ENCODE measurements around the gene TAS1R3. TPM values are rescaled to one million over a fixed set of nuclear protein-coding genes. Genes with fewer than 3 reads are reported as not detected.

TAS1R3 gene
- total RNA-seq, 1 experiment from 2014 or later = 0.07 TPM

DNA sequence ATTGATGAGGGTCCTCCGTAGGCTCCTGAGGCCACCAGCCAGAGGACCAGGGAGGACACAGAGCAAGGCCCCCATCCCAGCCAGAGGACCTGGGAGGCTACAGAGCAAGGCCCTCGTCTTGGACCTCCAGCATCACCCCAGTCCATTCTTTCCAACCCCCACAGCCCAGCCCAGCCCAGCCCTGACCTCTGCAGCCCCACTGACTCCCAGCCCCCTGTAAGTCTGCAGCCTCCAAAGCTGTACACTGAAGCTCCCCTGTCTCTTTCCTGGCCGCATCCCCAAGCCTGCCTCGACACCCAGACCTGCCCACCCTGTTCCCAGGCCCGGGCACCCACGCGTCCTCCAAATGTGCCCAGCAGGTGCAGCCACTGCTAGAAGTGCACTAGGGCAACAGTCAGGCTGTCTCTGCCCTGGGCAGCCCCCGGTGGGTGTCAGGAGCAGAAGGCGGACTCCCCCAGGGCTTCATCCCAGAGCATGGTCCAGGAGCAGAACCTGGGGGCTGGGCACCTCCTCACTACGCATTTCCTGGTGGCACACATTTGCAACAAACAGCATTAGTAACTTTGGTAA is 16.0 kb downstream of the TAS1R3 start (continued):
- TF ChIP-seq, protein P1, sequence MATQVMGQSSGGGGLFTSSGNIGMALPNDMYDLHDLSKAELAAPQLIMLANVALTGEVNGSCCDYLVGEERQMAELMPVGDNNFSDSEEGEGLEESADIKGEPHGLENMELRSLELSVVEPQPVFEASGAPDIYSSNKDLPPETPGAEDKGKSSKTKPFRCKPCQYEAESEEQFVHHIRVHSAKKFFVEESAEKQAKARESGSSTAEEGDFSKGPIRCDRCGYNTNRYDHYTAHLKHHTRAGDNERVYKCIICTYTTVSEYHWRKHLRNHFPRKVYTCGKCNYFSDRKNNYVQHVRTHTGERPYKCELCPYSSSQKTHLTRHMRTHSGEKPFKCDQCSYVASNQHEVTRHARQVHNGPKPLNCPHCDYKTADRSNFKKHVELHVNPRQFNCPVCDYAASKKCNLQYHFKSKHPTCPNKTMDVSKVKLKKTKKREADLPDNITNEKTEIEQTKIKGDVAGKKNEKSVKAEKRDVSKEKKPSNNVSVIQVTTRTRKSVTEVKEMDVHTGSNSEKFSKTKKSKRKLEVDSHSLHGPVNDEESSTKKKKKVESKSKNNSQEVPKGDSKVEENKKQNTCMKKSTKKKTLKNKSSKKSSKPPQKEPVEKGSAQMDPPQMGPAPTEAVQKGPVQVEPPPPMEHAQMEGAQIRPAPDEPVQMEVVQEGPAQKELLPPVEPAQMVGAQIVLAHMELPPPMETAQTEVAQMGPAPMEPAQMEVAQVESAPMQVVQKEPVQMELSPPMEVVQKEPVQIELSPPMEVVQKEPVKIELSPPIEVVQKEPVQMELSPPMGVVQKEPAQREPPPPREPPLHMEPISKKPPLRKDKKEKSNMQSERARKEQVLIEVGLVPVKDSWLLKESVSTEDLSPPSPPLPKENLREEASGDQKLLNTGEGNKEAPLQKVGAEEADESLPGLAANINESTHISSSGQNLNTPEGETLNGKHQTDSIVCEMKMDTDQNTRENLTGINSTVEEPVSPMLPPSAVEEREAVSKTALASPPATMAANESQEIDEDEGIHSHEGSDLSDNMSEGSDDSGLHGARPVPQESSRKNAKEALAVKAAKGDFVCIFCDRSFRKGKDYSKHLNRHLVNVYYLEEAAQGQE (IDR thresholded peaks at IDR 0.05; ENCODE audit: low read depth) = no peak
- TF ChIP-seq YY1 (IDR thresholded peaks at IDR 0.05; ENCODE audit: extremely low read depth, insufficient replicate concordance, low read depth, low read length) (no peak), EZH2 (IDR thresholded peaks at IDR 0.05) (no peak), ZFX (IDR thresholded peaks at IDR 0.05) (no peak)

DNA sequence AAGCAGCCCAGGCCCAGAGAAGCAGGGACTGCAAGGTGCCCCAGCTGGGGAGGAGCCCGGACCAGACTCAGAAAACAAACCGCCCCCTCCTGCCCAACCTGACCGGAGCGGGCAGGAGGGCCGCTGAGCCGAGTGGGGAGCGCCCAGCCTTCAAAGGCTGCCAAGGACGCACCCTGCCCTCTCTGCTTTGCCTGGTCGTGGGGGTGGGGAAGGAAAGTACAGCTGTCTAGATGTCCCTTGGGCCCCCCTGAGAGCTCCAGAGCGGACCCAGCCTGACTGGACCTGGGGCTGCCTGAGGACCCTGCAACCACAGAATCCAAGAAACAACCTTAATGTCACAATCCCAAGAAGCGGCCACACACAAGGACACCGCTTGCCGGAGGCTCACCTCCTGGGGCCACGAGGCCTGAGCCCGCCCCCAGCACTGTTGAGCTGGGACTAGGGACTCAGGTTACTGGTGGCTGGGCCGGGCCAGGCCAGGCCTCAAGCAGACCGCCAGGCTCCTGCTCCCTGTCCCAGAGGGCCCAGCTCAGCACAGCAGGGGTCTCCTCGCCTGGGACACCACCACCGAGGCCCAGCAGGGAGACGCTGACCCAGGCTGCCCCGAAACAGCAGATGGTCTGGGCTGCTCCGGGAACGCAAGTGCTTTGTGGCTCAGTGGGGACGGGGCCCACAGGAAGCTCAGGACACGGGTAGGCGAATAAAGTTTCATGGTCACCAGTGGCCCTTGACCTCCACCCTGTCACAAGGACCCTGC is 16.8 kb downstream of the TAS1R3 start:
- H3K4me1 ChIP-seq (ENCODE audit: control insufficient read depth in 1 of 2, insufficient read depth in 2 of 2, low read length in 2 of 2) = peaks cover 43 to 67% of the 10 kb centered on the region in 2 experiments
- ChIA-PET RAD21 (ENCODE audit: low non-redundant PET in 1 of 2, low total read pairs in 2 of 2, uncharacterized antibody in 2 of 2, unreplicated experiment in 2 of 2) (interaction anchor here in 1 of 2 experiments (1.0 to 1.3 kb wide), 2 partner anchors 27 to 56 kb away, joined by 3 read pairs; partner anchors contain the start of gene AURKAIP1), CTCF (interaction anchor here (1.3 kb wide), 1 partner anchor 56 kb away, joined by 3 read pairs; no protein-coding TSS in a partner anchor), POLR2A (interaction anchor here (0.6 to 1.2 kb wide), 5 partner anchors 10 to 405 kb away, joined by 3 to 4 read pairs (median 4); partner anchors contain the start of gene AURKAIP1)
- H3K9ac ChIP-seq (ENCODE audit: low read length) = peak overlapping the region; percentile 76
- H2AFZ ChIP-seq (ENCODE audit: low read depth, low read length, poor library complexity, severe bottlenecking) = no peak overlapping the region
- H3K4me2 ChIP-seq (ENCODE audit: low read length) = peak overlapping the region; percentile 96
- DNase-seq (ENCODE audit: low read depth, low spot score) (peak; percentile 54), ATAC-seq (peak; percentile 44)
- no TSS peak for BruUV-seq (replicated peaks)
- H3K9me2 ChIP-seq (ENCODE audit: insufficient read depth) = no peaks in the 10 kb centered on the region
- H3K27ac ChIP-seq (ENCODE audit: low read depth, low read length) = peak overlapping the region; percentile 100
- peak overlapping the region; percentile 80 to 87 for H3K4me3 ChIP-seq (replicated peaks in 1 of 2; ENCODE audit: low read depth in 1 of 2, low read length in 2 of 2)
- no peaks in the 10 kb centered on the region for H4K20me1 ChIP-seq (ENCODE audit: insufficient read depth)
- H3K9me3 ChIP-seq (ENCODE audit: control insufficient read depth in 1 of 2, insufficient read depth in 1 of 2, low read depth in 1 of 2, low read length in 2 of 2) = no peaks in the 10 kb centered on the region
- intact Hi-C loops (cut with micrococcal nuclease) = loop anchor here (5.0 to 10.0 kb wide), 3 partner anchors 41 to 276 kb away; partner anchors contain the start of genes ACAP3, MIB2, PUSL1 and RNF223
- no peak for TF ChIP-seq ZNF274 (IDR thresholded peaks at IDR 0.05; ENCODE audit: low read depth, low read length)
- TF ChIP-seq POLR2AphosphoS5 (IDR thresholded peaks at IDR 0.05; ENCODE audit: low read depth, low read length) = peak; percentile 29; the same call in 1 of the 2 replicates
- TF ChIP-seq, protein P2, sequence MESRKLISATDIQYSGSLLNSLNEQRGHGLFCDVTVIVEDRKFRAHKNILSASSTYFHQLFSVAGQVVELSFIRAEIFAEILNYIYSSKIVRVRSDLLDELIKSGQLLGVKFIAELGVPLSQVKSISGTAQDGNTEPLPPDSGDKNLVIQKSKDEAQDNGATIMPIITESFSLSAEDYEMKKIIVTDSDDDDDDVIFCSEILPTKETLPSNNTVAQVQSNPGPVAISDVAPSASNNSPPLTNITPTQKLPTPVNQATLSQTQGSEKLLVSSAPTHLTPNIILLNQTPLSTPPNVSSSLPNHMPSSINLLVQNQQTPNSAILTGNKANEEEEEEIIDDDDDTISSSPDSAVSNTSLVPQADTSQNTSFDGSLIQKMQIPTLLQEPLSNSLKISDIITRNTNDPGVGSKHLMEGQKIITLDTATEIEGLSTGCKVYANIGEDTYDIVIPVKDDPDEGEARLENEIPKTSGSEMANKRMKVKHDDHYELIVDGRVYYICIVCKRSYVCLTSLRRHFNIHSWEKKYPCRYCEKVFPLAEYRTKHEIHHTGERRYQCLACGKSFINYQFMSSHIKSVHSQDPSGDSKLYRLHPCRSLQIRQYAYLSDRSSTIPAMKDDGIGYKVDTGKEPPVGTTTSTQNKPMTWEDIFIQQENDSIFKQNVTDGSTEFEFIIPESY (IDR thresholded peaks at IDR 0.05; ENCODE audit: extremely low read depth, insufficient replicate concordance, low read length) = peak; percentile 20
- TF ChIP-seq, protein P1 (IDR thresholded peaks at IDR 0.05; ENCODE audit: low read depth) = no peak
- TF ChIP-seq ZFX (IDR thresholded peaks at IDR 0.05) = peak; percentile 77
- peak; percentile 84 for TF ChIP-seq TCF7L2 (IDR thresholded peaks at IDR 0.05; ENCODE audit: borderline replicate concordance, extremely low read depth, insufficient read depth, insufficient read length)
- peak; percentile 39 for TF ChIP-seq POLR2A (IDR thresholded peaks at IDR 0.05; ENCODE audit: borderline replicate concordance, extremely low read depth, insufficient read depth, insufficient read length)
- TF ChIP-seq, protein P3, sequence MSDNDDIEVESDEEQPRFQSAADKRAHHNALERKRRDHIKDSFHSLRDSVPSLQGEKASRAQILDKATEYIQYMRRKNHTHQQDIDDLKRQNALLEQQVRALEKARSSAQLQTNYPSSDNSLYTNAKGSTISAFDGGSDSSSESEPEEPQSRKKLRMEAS (IDR thresholded peaks at IDR 0.05) = no peak
- H3K79me2 ChIP-seq (ENCODE audit: insufficient read depth, low read length) = peaks cover 58% of the 10 kb centered on the region
- H3K27me3 ChIP-seq (ENCODE audit: insufficient read depth, low read length) = no peaks in the 10 kb centered on the region
- H3K36me3 ChIP-seq (ENCODE audit: control insufficient read depth in 1 of 2, insufficient read depth in 2 of 2, low read length in 2 of 2) = no peaks in the 10 kb centered on the region

Measured in HCT116 (cell line).